Natural killer cell (primary cell): ENCODE results near the gene STK16. TPM values are rescaled to one million over a fixed set of nuclear protein-coding genes. Genes with fewer than 3 reads are reported as not detected.

Source experiments
- ATAC-seq, 3 donors: fragments of 150-1000 bp in 2 of 3; fragments of 200-7000 bp in 1 of 3; cut with Tn5 transposase; 1 replicate in 1 of 3; 2 replicates in 2 of 3; pipeline ENCODE4 v1.10.0; 2021; ENCODE audit warnings: mild to moderate bottlenecking in 2 of 3, moderate library complexity in 2 of 3
- DNase-seq, 2 donors: peaks; one replicate each; pipeline versions ENCODE4 v3.0.0 to v3.0.0-alpha.2; 2013 to 2021; ENCODE audit warnings: mixed read lengths in 1 of 2
- H3K27ac ChIP-seq: one replicate; pipeline ENCODE4 v1.5.1; 2013; ENCODE audit warnings: mild to moderate bottlenecking, low read length
- H3K27me3 ChIP-seq: one replicate; pipeline ENCODE4 v1.6.1; 2013; ENCODE audit warnings: low read length; ENCODE audit not compliant: control insufficient read depth, insufficient read depth
- H3K36me3 ChIP-seq: one replicate; pipeline ENCODE4 v1.6.1; 2013; ENCODE audit warnings: low read length; ENCODE audit not compliant: control insufficient read depth, insufficient read depth
- H3K4me1 ChIP-seq: one replicate; pipeline ENCODE4 v1.6.1; 2013; ENCODE audit warnings: low read length; ENCODE audit not compliant: control insufficient read depth, insufficient read depth
- H3K4me3 ChIP-seq: one replicate; pipeline ENCODE4 v1.5.1; 2013; ENCODE audit warnings: low read length
- H3K9me3 ChIP-seq: one replicate; pipeline ENCODE4 v1.6.1; 2013; ENCODE audit warnings: low read length; ENCODE audit not compliant: control insufficient read depth, insufficient read depth
- H3K27ac Mint-ChIP-seq, 2 donors: one replicate each; pipeline ENCODE4 v1.8.0; 2022; ENCODE audit warnings: mild to moderate bottlenecking in 2 of 2, mixed read lengths in 2 of 2, moderate library complexity in 1 of 2
- H3K27me3 Mint-ChIP-seq, 2 donors: one replicate each; pipeline ENCODE4 v1.8.0; 2022; ENCODE audit warnings: low read depth in 2 of 2, mixed read lengths in 2 of 2
- H3K36me3 Mint-ChIP-seq: one replicate; pipeline ENCODE4 v1.8.0; 2022; ENCODE audit warnings: mixed read lengths
- H3K4me1 Mint-ChIP-seq, 2 donors: one replicate each; pipeline ENCODE4 v1.8.0; 2022; ENCODE audit warnings: mixed read lengths in 2 of 2
- H3K4me3 Mint-ChIP-seq: one replicate; pipeline ENCODE4 v1.8.0; 2022; ENCODE audit warnings: mild to moderate bottlenecking, moderate library complexity, mixed read lengths
- H3K9me3 Mint-ChIP-seq, 2 donors: one replicate each; pipeline ENCODE4 v1.8.0; 2022; ENCODE audit warnings: mixed read lengths in 2 of 2
- WGBS: methylation state at CpG from one replicate; pipeline ENCODE4 v1.1.7; 2013; ENCODE audit warnings: missing lambda C conversion rate; ENCODE audit not compliant: insufficient coverage; 5-methylcytosine and 5-hydroxymethylcytosine counted together
- intact Hi-C: fragments of 100-400 bp; cut with micrococcal nuclease; formaldehyde crosslinking; loops from one replicate; pipeline ENCODE4 v1.14.2; 2022
- total RNA-seq, 4 donors: library from RNA; stranded (reverse); fragments of 120-200 nt in 1 of 4; gene quantifications; one replicate each; pipeline versions ENCODE4 v1.2.3 to v1.2.4, GENCODE V29; 2013 to 2022
- TF ChIP-seq, protein P1 (sequence below): fragments of 200-600 bp; IDR thresholded peaks from one replicate; pipeline ENCODE4 v1.8.0; 2022; ENCODE audit warnings: antibody characterized with exemption

The STK16 gene
- total RNA-seq, 3 donors from 2014 or later (not counting 1 experiment from before 2014, with no cell fraction given): 28.7 to 32.5 (median 32.4) TPM

DNA sequence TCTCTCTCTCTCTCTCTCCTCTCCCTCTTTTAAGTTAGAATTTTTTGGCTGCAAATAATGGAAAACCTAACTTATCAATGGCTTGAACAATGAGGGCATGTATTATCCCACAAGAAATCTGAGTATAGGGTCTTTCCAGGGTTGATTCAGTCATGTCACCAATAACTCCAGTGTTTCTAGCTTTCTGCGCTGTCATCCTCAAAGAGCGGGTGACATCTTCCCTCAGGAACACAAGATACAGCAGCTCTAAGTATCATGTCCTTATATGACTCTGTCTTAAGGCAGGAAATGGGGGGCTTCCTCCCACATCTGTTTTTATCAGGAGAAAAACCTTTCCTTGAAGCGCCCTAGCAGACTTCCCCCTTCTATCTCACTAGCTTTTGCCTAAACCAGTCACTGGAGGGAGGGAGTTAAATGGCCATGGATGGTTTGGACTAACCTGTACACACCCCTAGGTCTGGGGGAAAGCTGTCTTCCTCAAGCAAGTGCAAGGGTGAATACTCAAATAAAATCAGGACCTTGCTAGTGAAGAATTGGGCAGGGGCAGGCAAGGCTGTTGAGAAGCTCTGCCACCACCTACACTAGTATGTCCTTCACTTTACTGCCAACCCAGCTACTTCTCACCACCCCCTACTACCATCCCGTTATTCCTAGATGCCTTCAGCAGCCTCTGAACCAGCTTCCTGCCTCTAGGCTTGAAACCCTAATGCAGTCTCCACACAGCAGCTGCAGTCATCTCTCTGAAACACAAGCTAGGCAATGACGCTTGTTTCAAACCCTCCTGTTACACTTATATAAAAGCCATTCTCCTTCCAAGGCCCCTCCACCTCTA lies 16.0 kb downstream of the STK16 start:
- TF ChIP-seq, protein P1, sequence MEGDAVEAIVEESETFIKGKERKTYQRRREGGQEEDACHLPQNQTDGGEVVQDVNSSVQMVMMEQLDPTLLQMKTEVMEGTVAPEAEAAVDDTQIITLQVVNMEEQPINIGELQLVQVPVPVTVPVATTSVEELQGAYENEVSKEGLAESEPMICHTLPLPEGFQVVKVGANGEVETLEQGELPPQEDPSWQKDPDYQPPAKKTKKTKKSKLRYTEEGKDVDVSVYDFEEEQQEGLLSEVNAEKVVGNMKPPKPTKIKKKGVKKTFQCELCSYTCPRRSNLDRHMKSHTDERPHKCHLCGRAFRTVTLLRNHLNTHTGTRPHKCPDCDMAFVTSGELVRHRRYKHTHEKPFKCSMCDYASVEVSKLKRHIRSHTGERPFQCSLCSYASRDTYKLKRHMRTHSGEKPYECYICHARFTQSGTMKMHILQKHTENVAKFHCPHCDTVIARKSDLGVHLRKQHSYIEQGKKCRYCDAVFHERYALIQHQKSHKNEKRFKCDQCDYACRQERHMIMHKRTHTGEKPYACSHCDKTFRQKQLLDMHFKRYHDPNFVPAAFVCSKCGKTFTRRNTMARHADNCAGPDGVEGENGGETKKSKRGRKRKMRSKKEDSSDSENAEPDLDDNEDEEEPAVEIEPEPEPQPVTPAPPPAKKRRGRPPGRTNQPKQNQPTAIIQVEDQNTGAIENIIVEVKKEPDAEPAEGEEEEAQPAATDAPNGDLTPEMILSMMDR: no peak
- Mint-ChIP-seq H3K27ac (no peak overlapping the region), H3K4me3 (no peak overlapping the region), H3K27me3 (peaks cover 18 to 26% of the 10 kb centered on the region in 2 donors), H3K4me1 (no peaks in the 10 kb centered on the region), H3K36me3 (no peaks in the 10 kb centered on the region), H3K9me3 (no peaks in the 10 kb centered on the region)
- no peaks in the 10 kb centered on the region for H3K4me1 ChIP-seq
- ATAC-seq (no peak), DNase-seq (no peak)
- no peaks in the 10 kb centered on the region for H3K36me3 ChIP-seq
- 65% methylated on average over 4 of the region's 5 CpGs for WGBS
- no peaks in the 10 kb centered on the region for H3K27me3 ChIP-seq
- no peak overlapping the region for H3K27ac ChIP-seq
- H3K9me3 ChIP-seq: no peaks in the 10 kb centered on the region
- no peak overlapping the region for H3K4me3 ChIP-seq
- intact Hi-C loops: no loop called here

DNA sequence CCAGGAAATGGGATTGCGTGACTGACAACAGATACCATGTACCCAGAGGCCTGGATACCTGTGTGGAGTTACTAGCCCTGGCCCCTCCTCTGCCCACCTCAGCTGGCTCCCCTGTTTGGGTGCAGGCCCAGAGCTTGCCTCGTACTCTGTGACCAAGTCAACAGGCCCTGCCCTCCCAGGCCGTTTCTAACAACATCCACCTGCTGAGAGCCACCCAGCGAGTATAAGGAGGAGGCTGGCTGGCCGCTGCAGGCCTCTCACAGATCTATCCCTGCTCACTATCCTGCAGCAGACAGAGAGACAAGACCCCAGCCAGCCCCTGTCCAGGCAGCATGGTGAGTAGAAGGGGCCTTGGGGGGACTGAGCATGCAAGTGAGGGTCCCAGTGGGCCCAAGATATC lies 21.0 kb downstream of the STK16 start:
- no peaks in the 10 kb centered on the region for H3K4me1 Mint-ChIP-seq
- DNase-seq: no peak
- no peak for ATAC-seq
- no peaks in the 10 kb centered on the region for H3K36me3 Mint-ChIP-seq
- H3K36me3 ChIP-seq: no peaks in the 10 kb centered on the region
- no peaks in the 10 kb centered on the region for H3K9me3 ChIP-seq
- H3K4me3 Mint-ChIP-seq: no peak overlapping the region
- H3K4me3 ChIP-seq: no peak overlapping the region
- H3K27me3 Mint-ChIP-seq: peaks cover 7 to 8% of the 10 kb centered on the region in 2 donors
- H3K4me1 ChIP-seq: no peaks in the 10 kb centered on the region
- H3K27ac ChIP-seq: no peak overlapping the region
- no peaks in the 10 kb centered on the region for H3K9me3 Mint-ChIP-seq
- intact Hi-C loops: no loop called here
- 86% methylated on average over 5 of the region's 5 CpGs for WGBS
- H3K27ac Mint-ChIP-seq: no peak overlapping the region
- no peaks in the 10 kb centered on the region for H3K27me3 ChIP-seq
- TF ChIP-seq, protein P1: no peak

DNA sequence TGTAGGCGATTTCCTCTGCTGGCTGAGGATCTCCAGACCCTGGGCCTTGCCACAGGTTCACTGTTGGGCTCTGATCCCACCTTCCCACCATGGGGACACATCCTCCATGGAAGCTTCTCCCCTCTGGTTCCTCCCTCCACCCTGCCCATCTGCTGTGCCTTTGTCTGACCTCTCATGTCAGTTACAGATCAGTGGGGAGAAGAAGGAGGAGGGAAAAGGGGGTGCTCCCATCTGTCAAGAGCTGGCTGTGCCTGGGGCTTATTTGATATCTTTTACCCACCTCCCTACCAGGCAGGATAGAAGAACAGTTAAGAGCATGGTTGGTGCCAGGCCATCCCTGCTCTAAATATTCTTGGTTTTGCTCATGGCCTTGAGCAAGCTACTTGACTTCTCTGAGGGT lies 21.6 kb downstream of the STK16 start:
- no peak for DNase-seq
- intact Hi-C loops: no loop called here
- no peak overlapping the region for H3K27ac ChIP-seq
- Mint-ChIP-seq H3K27ac (no peak overlapping the region), H3K27me3 (peaks cover 2 to 5% of the 10 kb centered on the region in 2 donors), H3K4me1 (no peaks in the 10 kb centered on the region), H3K36me3 (no peaks in the 10 kb centered on the region), H3K4me3 (no peak overlapping the region), H3K9me3 (no peaks in the 10 kb centered on the region)
- 75% methylated on average over 1 of the region's 1 CpG for WGBS
- H3K4me1 ChIP-seq: no peaks in the 10 kb centered on the region
- no peak for ATAC-seq
- no peak overlapping the region for H3K4me3 ChIP-seq
- no peaks in the 10 kb centered on the region for H3K27me3 ChIP-seq
- TF ChIP-seq, protein P1: no peak
- no peaks in the 10 kb centered on the region for H3K9me3 ChIP-seq
- H3K36me3 ChIP-seq: no peaks in the 10 kb centered on the region

DNA sequence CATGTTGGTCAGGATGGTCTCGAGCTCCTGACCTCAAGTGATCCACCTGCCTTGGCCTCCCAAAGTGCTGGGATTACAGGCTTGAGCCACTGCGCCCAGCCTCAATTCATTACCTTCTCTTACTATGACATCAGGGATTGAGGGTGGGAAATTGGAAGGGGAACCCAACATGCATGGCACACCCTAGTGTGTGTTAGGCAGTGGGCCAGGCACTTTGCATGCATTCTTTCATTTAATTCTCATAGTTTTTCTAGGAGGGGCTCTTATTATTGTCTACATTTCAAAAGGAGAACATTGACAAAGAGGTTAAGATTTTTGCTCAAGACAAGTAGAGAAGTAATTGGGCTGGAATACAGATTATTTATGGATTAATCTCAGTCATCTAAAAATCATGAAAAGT lies 23.0 kb downstream of the STK16 start:
- Mint-ChIP-seq H3K9me3 (no peaks in the 10 kb centered on the region), H3K36me3 (no peaks in the 10 kb centered on the region), H3K27ac (no peak overlapping the region), H3K4me3 (no peak overlapping the region), H3K27me3 (peaks cover 0 to 5% of the 10 kb centered on the region in 2 donors), H3K4me1 (no peaks in the 10 kb centered on the region)
- Histone ChIP-seq H3K4me1 (no peaks in the 10 kb centered on the region), H3K4me3 (no peak overlapping the region), H3K9me3 (no peaks in the 10 kb centered on the region), H3K36me3 (no peaks in the 10 kb centered on the region), H3K27me3 (no peaks in the 10 kb centered on the region), H3K27ac (no peak overlapping the region)
- no CpG with 5 or more reads among the region's 2 CpGs for WGBS
- intact Hi-C loops: no loop called here
- DNase-seq (no peak), ATAC-seq (no peak)
- TF ChIP-seq, protein P1: no peak
